HEK293 (cell line): ENCODE data around the gene CLTCL1.

ENCODE experiments used
- CTCF ChIA-PET: fragments of 350-600 bp; formaldehyde crosslinking; extraction: SDS; loops from one replicate; lab custom pipeline; 2021; ENCODE audit warnings: antibody characterized with exemption; lab: Yijun Ruan, JAX
- POLR2A ChIA-PET: fragments of 300-600 bp; formaldehyde crosslinking; extraction: SDS; loops from one replicate; lab custom pipeline; 2020; ENCODE audit warnings: antibody characterized with exemption, inconsistent platforms; lab: Yijun Ruan, JAX
- H3K27ac ChIP-seq: fragments of 200-500 bp; sonication (Bioruptor generic); 2 replicates; pipeline ENCODE4 v1.5.1; 2014; ENCODE audit warnings: low read depth, low read length, control low read depth, inconsistent platforms; ENCODE audit errors: extremely low read depth
- H3K36me3 ChIP-seq, 2 experiments: fragments of 200-500 bp in 1 of 2; sonication (Bioruptor generic) in 1 of 2; 1 replicate in 1 of 2; 2 replicates in 1 of 2; pipeline ENCODE4 v1.5.1; 2014 to 2017; ENCODE audit warnings: inconsistent platforms in 2 of 2, low read length in 2 of 2; ENCODE audit not compliant: control insufficient read depth in 2 of 2, insufficient read depth in 1 of 2
- H3K4me1 ChIP-seq: fragments of 200-500 bp; sonication (Bioruptor generic); 2 replicates; pipeline ENCODE4 v1.5.1; 2014; ENCODE audit warnings: mild to moderate bottlenecking, low read length, inconsistent platforms; ENCODE audit not compliant: control insufficient read depth, insufficient read depth
- H3K4me3 ChIP-seq: 2 replicates; pipeline ENCODE4 v1.5.1; 2011; ENCODE audit warnings: low read depth, mild to moderate bottlenecking, control low read depth, low read length, moderate library complexity
- H3K9me3 ChIP-seq: fragments of 200-500 bp; sonication (Bioruptor generic); 2 replicates; pipeline ENCODE4 v1.5.1; 2014; ENCODE audit warnings: low read depth, low read length, inconsistent platforms; ENCODE audit not compliant: control insufficient read depth, insufficient read depth
- CTCF ChIP-seq: fragments of 450-650 bp; formaldehyde crosslinking; IDR thresholded peaks from 2 replicates; pipeline ENCODE4 v1.5.1; 2016; ENCODE audit warnings: missing biosample characterization, missing genetic modification characterization
- HIC1 ChIP-seq: fragments of 450-650 bp; formaldehyde crosslinking; IDR thresholded peaks from 2 replicates; pipeline ENCODE4 v1.5.1; 2016; ENCODE audit warnings: missing biosample characterization, missing genetic modification characterization
- OVOL3 ChIP-seq: fragments of 450-650 bp; formaldehyde crosslinking; IDR thresholded peaks from 2 replicates; pipeline ENCODE4 v1.5.1; 2016; ENCODE audit warnings: missing biosample characterization, missing genetic modification characterization
- PRDM1 ChIP-seq: fragments of 450-650 bp; formaldehyde crosslinking; IDR thresholded peaks from 2 replicates; pipeline ENCODE4; 2016; ENCODE audit warnings: missing biosample characterization, missing genetic modification characterization
- SCRT2 ChIP-seq: fragments of 450-650 bp; formaldehyde crosslinking; IDR thresholded peaks from 2 replicates; pipeline ENCODE4 v1.5.1; 2016; ENCODE audit warnings: missing biosample characterization, missing genetic modification characterization
- ZBTB17 ChIP-seq: fragments of 450-650 bp; formaldehyde crosslinking; IDR thresholded peaks from 2 replicates; pipeline ENCODE4 v1.5.1; 2016; ENCODE audit warnings: missing biosample characterization, missing genetic modification characterization
- ZBTB20 ChIP-seq: fragments of 450-650 bp; formaldehyde crosslinking; IDR thresholded peaks from 2 replicates; pipeline ENCODE4 v1.5.1; 2016; ENCODE audit warnings: missing biosample characterization, missing genetic modification characterization
- ZBTB6 ChIP-seq: fragments of 450-650 bp; formaldehyde crosslinking; IDR thresholded peaks from 2 replicates; pipeline ENCODE4 v1.5.1; 2017; ENCODE audit warnings: missing biosample characterization, missing genetic modification characterization
- ZFP69B ChIP-seq: fragments of 450-650 bp; formaldehyde crosslinking; IDR thresholded peaks from 2 replicates; pipeline ENCODE4 v1.5.1; 2016; ENCODE audit warnings: missing biosample characterization, missing genetic modification characterization
- ZNF184 ChIP-seq: fragments of 450-650 bp; IDR thresholded peaks from 2 replicates; pipeline ENCODE4 v1.5.1; 2018; ENCODE audit warnings: missing biosample characterization, mild to moderate bottlenecking, missing genetic modification characterization
- ZNF26 ChIP-seq: fragments of 450-650 bp; formaldehyde crosslinking; IDR thresholded peaks from 2 replicates; pipeline ENCODE4 v1.5.1; 2016; ENCODE audit warnings: missing biosample characterization, missing genetic modification characterization
- ZNF266 ChIP-seq: fragments of 450-650 bp; formaldehyde crosslinking; IDR thresholded peaks from 2 replicates; pipeline ENCODE4 v1.5.1; 2016; ENCODE audit warnings: missing biosample characterization, missing genetic modification characterization, low read depth
- ZNF37A ChIP-seq: fragments of 450-650 bp; IDR thresholded peaks from 2 replicates; pipeline ENCODE4 v1.5.1; 2018; ENCODE audit warnings: missing biosample characterization, missing genetic modification characterization
- ZNF501 ChIP-seq: fragments of 450-650 bp; formaldehyde crosslinking; IDR thresholded peaks from 2 replicates; pipeline ENCODE4 v1.5.1; 2016; ENCODE audit warnings: missing biosample characterization, missing genetic modification characterization
- ZNF555 ChIP-seq: fragments of 450-650 bp; formaldehyde crosslinking; conservative IDR thresholded peaks from 2 replicates; pipeline ENCODE4 v1.5.1; 2017; ENCODE audit warnings: missing biosample characterization, mild to moderate bottlenecking, missing genetic modification characterization, inconsistent platforms
- ZNF558 ChIP-seq: fragments of 450-650 bp; formaldehyde crosslinking; IDR thresholded peaks from 2 replicates; pipeline ENCODE4 v1.5.1; 2016; ENCODE audit warnings: missing biosample characterization, missing genetic modification characterization
- ZNF585B ChIP-seq: fragments of 450-650 bp; formaldehyde crosslinking; IDR thresholded peaks from 2 replicates; pipeline ENCODE4 v1.5.1; 2016; ENCODE audit warnings: missing biosample characterization, missing genetic modification characterization
- ZNF623 ChIP-seq: fragments of 450-650 bp; formaldehyde crosslinking; IDR thresholded peaks from 2 replicates; pipeline ENCODE4 v1.5.1; 2016; ENCODE audit warnings: missing biosample characterization, missing genetic modification characterization
- ZNF624 ChIP-seq: fragments of 450-650 bp; formaldehyde crosslinking; IDR thresholded peaks from 2 replicates; pipeline ENCODE4 v1.5.1; 2017; ENCODE audit warnings: missing biosample characterization, missing genetic modification characterization
- ZNF645 ChIP-seq: fragments of 450-650 bp; formaldehyde crosslinking; IDR thresholded peaks from 2 replicates; pipeline ENCODE4; 2016; ENCODE audit warnings: missing biosample characterization, missing genetic modification characterization
- ZNF664 ChIP-seq: fragments of 450-650 bp; formaldehyde crosslinking; IDR thresholded peaks from 2 replicates; pipeline ENCODE4 v1.5.1; 2016; ENCODE audit warnings: missing biosample characterization, missing genetic modification characterization
- ZNF777 ChIP-seq: fragments of 450-650 bp; formaldehyde crosslinking; IDR thresholded peaks from 2 replicates; pipeline ENCODE4 v1.5.1; 2017; ENCODE audit warnings: missing biosample characterization, missing genetic modification characterization, borderline replicate concordance
- ZSCAN16 ChIP-seq: fragments of 450-650 bp; formaldehyde crosslinking; IDR thresholded peaks from 2 replicates; pipeline ENCODE4 v1.5.1; 2016; ENCODE audit warnings: missing biosample characterization, missing genetic modification characterization

CLTCL1 gene

GRCh38 chr22:19146215-19146968 lies 145.1 kb downstream of the CLTCL1 start:
- peak; percentile 64 for TF ChIP-seq SCRT2 (tag by site-specific recombination)
- TF ChIP-seq ZNF184 (tag by site-specific recombination) = no peak
- peak; percentile 83 for TF ChIP-seq ZNF623 (tag by site-specific recombination)
- TF ChIP-seq ZNF585B (tag by site-specific recombination) = no peak
- no peak for TF ChIP-seq ZNF777 (tag by site-specific recombination)
- no peak for TF ChIP-seq ZNF26 (tag by site-specific recombination)
- TF ChIP-seq ZBTB6 (tag by site-specific recombination) = peak; percentile 32; the same call in 1 of the 2 replicates
- no peak for TF ChIP-seq ZNF555 (tag by site-specific recombination)
- 0 out of 2 replicates have a peak, but pooled peaks have one; percentile 8 for TF ChIP-seq CTCF (tag by site-specific recombination)
- no peak for TF ChIP-seq OVOL3
- peak; percentile 86 for TF ChIP-seq ZBTB17 (tag by site-specific recombination)
- peaks cover 8 to 14% of the 10 kb centered on the region in 2 experiments; a peak in 2 of 3 replicates for H3K36me3 ChIP-seq
- POLR2A ChIA-PET = interaction anchor here (1.2 kb wide), 1 partner anchor 27 kb away, joined by 3 read pairs; no protein-coding TSS in a partner anchor
- CTCF ChIA-PET = interaction anchor here (1.2 to 3.1 kb wide), 4 partner anchors 8 to 483 kb away, joined by 3 to 27 read pairs (median 15); no protein-coding TSS in a partner anchor
- H3K9me3 ChIP-seq = no peaks in the 10 kb centered on the region
- H3K4me1 ChIP-seq = no peaks in the 10 kb centered on the region
- no peak overlapping the region for H3K27ac ChIP-seq
- no peak overlapping the region for H3K4me3 ChIP-seq

- Histone ChIP-seq H3K9me3 (no peaks in the 10 kb centered on the region), H3K4me1 (no peaks in the 10 kb centered on the region), H3K27ac (peak overlapping the region; percentile 43; the same call in 1 of the 2 replicates), H3K4me3 (peak overlapping the region; percentile 86), H3K36me3 (peaks cover 11 to 38% of the 10 kb centered on the region in 2 experiments; a peak in 2 of 3 replicates)
- POLR2A ChIA-PET = interaction anchor here (0.6 to 2.5 kb wide), 14 partner anchors 10 to 488 kb away, joined by 3 to 34 read pairs (median 6); partner anchors contain the start of genes CDC45, DGCR2 and SLC25A1
- CTCF ChIA-PET = interaction anchor here (0.5 to 3.2 kb wide), 27 partner anchors 11 to 775 kb away, joined by 3 to 27 read pairs (median 3); partner anchors contain the start of genes SLC25A1 and TSSK2
- peak; percentile 51; the same call in 1 of the 2 replicates for TF ChIP-seq ZNF501 (tag by site-specific recombination)
- 0 out of 2 replicates have a peak, but pooled peaks have one; percentile 12 for TF ChIP-seq PRDM1 (tag by site-specific recombination)
- no peak for TF ChIP-seq ZNF624 (tag by site-specific recombination)
- TF ChIP-seq ZNF664 (tag by site-specific recombination) = no peak
- TF ChIP-seq HIC1 = no peak
- no peak for TF ChIP-seq ZNF777 (tag by site-specific recombination)
- no peak for TF ChIP-seq ZNF645 (tag by site-specific recombination)
- peak; percentile 65; the same call in 1 of the 2 replicates for TF ChIP-seq ZNF558 (tag by site-specific recombination)
- no peak for TF ChIP-seq ZSCAN16 (tag by site-specific recombination)
- TF ChIP-seq ZFP69B (tag by site-specific recombination) = no peak
- 0 out of 2 replicates have a peak, but pooled peaks have one; percentile 15 for TF ChIP-seq ZBTB20
- no peak for TF ChIP-seq ZNF266 (tag by site-specific recombination)
- TF ChIP-seq ZNF37A (tag by site-specific recombination) = no peak
These were observed 147.5 kb downstream of the CLTCL1 start for GRCh38 chr22:19143967-19144400.
